ENCODE measurements around the gene CETN3. TPM values are rescaled to one million over a fixed set of nuclear protein-coding genes. Genes with fewer than 3 reads are reported as not detected.
"Not testable (repeated sequence)": the region's sequence is repeated elsewhere in the genome, so short reads cannot be mapped to it uniquely, and the experiment has no call there.

CETN3 gene
- total RNA-seq, 1 donor: 6.9 TPM

DNA sequence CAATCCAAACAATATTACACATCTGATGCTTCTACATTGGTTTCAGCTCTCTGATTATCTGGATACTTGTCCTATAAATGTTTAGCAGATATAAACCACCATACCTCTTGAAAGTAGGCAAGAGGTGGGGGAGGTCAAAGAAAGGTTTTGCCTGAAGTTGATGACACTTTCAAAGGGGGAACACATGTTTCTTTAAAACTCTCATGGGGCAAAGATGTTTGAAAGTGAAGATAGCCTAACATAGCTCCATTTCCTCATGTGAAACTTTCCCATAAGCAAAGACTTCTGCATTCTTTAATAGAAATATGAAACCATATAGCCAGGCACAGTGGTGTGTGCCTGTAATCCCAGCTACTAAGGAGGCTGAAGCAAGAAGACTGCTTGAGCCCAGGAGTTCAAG is 62.1 kb downstream of the CETN3 start:
- Histone ChIP-seq H3K4me1 (ENCODE audit: insufficient read depth, low read length) (no peaks in the 10 kb centered on the region), H3K79me2 (ENCODE audit: insufficient read depth, low read length) (no peaks in the 10 kb centered on the region), H3K36me3 (ENCODE audit: insufficient read depth, low read length) (no peaks in the 10 kb centered on the region), H3K4me3 (ENCODE audit: insufficient read depth, low read length) (no peak overlapping the region), H3K27me3 (ENCODE audit: insufficient read depth, low read length) (no peaks in the 10 kb centered on the region), H3K27ac (ENCODE audit: low read depth, low read length) (no peak overlapping the region), H2AFZ (ENCODE audit: low read length) (no peak overlapping the region), H3K9me3 (ENCODE audit: low read depth, low read length) (no peaks in the 10 kb centered on the region), H4K20me1 (ENCODE audit: insufficient read depth, low read length) (no peaks in the 10 kb centered on the region), H3K4me2 (ENCODE audit: insufficient read depth, low read length) (no peak overlapping the region)
- DNase-seq (ENCODE audit: insufficient read length, low spot score, missing footprints): no peak
- TF ChIP-seq, protein P1, sequence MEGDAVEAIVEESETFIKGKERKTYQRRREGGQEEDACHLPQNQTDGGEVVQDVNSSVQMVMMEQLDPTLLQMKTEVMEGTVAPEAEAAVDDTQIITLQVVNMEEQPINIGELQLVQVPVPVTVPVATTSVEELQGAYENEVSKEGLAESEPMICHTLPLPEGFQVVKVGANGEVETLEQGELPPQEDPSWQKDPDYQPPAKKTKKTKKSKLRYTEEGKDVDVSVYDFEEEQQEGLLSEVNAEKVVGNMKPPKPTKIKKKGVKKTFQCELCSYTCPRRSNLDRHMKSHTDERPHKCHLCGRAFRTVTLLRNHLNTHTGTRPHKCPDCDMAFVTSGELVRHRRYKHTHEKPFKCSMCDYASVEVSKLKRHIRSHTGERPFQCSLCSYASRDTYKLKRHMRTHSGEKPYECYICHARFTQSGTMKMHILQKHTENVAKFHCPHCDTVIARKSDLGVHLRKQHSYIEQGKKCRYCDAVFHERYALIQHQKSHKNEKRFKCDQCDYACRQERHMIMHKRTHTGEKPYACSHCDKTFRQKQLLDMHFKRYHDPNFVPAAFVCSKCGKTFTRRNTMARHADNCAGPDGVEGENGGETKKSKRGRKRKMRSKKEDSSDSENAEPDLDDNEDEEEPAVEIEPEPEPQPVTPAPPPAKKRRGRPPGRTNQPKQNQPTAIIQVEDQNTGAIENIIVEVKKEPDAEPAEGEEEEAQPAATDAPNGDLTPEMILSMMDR (IDR thresholded peaks at IDR 0.05; ENCODE audit: extremely low read depth, low read depth, low read length): no peak

DNA sequence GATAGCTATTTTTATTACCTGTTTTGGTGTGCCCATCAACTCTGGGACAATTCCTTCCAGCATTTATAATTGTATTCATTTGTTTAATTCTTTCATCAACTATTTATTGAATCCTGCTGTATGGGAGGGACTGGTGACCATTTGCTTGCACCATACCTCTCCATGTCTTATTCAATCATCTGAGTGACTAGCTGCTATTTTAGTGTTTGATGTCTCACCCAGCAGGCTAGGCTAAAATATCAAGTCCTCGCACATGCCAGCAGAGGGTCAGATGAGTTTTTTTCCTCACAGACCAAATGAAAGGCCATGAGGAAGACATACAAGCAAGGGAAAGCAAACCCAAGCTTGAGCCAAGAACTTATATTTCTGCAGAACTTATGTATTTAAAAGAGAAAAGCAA is 63.9 kb downstream of the CETN3 start:
- Histone ChIP-seq H3K9me3 (ENCODE audit: low read depth, low read length) (no peaks in the 10 kb centered on the region), H2AFZ (ENCODE audit: low read length) (no peak overlapping the region), H3K4me3 (ENCODE audit: insufficient read depth, low read length) (no peak overlapping the region), H3K79me2 (ENCODE audit: insufficient read depth, low read length) (no peaks in the 10 kb centered on the region), H3K4me1 (ENCODE audit: insufficient read depth, low read length) (no peaks in the 10 kb centered on the region), H3K27ac (ENCODE audit: low read depth, low read length) (no peak overlapping the region), H4K20me1 (ENCODE audit: insufficient read depth, low read length) (no peaks in the 10 kb centered on the region), H3K36me3 (ENCODE audit: insufficient read depth, low read length) (no peaks in the 10 kb centered on the region), H3K4me2 (ENCODE audit: insufficient read depth, low read length) (no peak overlapping the region), H3K27me3 (ENCODE audit: insufficient read depth, low read length) (no peaks in the 10 kb centered on the region)
- peak; percentile 29 for DNase-seq (ENCODE audit: insufficient read length, low spot score, missing footprints)
- TF ChIP-seq, protein P1 (IDR thresholded peaks at IDR 0.05; ENCODE audit: extremely low read depth, low read depth, low read length): no peak

DNA sequence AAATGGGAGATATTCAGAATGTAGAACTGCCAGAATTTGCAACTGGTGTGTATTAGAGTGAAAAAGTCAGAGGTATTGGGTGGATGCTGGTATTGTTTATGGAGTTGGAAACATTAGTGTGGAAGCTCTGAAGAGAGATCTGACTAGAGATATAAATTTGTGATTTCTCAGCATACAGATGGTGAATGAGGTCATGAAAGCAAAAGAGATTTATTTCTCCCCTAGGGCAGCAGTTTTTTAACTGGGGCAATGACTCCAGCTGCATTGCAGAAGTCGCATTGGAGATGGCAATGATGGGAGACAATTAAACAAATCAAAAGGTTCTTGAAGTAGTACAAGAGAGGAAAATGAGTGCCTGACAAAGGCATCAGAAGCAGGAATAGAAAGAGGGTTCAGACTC is 64.9 kb downstream of the CETN3 start:
- Histone ChIP-seq H3K36me3 (ENCODE audit: insufficient read depth, low read length) (no peaks in the 10 kb centered on the region), H3K4me2 (ENCODE audit: insufficient read depth, low read length) (no peak overlapping the region), H4K20me1 (ENCODE audit: insufficient read depth, low read length) (no peaks in the 10 kb centered on the region), H3K4me1 (ENCODE audit: insufficient read depth, low read length) (no peaks in the 10 kb centered on the region), H3K79me2 (ENCODE audit: insufficient read depth, low read length) (no peaks in the 10 kb centered on the region), H2AFZ (ENCODE audit: low read length) (no peak overlapping the region), H3K27ac (ENCODE audit: low read depth, low read length) (no peak overlapping the region), H3K9me3 (ENCODE audit: low read depth, low read length) (no peaks in the 10 kb centered on the region), H3K27me3 (ENCODE audit: insufficient read depth, low read length) (no peaks in the 10 kb centered on the region), H3K4me3 (ENCODE audit: insufficient read depth, low read length) (no peak overlapping the region)
- no peak for DNase-seq (ENCODE audit: insufficient read length, low spot score, missing footprints)
- TF ChIP-seq, protein P1 (IDR thresholded peaks at IDR 0.05; ENCODE audit: extremely low read depth, low read depth, low read length): no peak

DNA sequence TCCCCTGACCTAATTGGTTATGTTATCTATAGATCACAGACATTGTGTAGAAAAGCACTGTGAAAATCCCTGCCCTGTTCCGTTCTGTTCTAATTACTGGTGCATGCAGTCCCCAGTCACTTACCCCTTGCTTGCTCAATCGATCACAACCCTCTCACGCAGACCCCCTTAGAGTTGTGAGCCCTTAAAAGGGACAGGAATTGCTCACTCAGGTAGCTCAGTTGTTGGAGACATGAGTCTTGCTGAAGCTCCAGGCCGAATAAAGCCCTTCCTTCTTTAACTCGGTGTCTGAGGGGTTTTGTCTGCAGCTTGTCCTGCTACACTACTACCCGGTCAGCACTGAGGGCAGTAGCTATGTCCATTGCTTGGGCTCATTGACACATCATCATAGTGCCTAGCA is 65.8 kb downstream of the CETN3 start:
- H3K4me2 ChIP-seq (ENCODE audit: insufficient read depth, low read length); H3K27ac ChIP-seq (ENCODE audit: low read depth, low read length); H3K79me2 ChIP-seq (ENCODE audit: insufficient read depth, low read length); H4K20me1 ChIP-seq (ENCODE audit: insufficient read depth, low read length); H3K9me3 ChIP-seq (ENCODE audit: low read depth, low read length); DNase-seq (ENCODE audit: insufficient read length, low spot score, missing footprints); H3K27me3 ChIP-seq (ENCODE audit: insufficient read depth, low read length); H3K4me3 ChIP-seq (ENCODE audit: insufficient read depth, low read length); H3K36me3 ChIP-seq (ENCODE audit: insufficient read depth, low read length); H2AFZ ChIP-seq (ENCODE audit: low read length); H3K4me1 ChIP-seq (ENCODE audit: insufficient read depth, low read length): not testable (repeated sequence)
